K562 (cell line): ENCODE data around the gene CBLIF. TPM values are rescaled to one million over a fixed set of nuclear protein-coding genes. Genes with fewer than 3 reads are reported as not detected.
A peak's percentile ranks its signal among the peaks of the same experiment; 100 is the strongest.

Experiments used
- BCL6 ChIP-seq: fragments of 250-450 bp; sonication (Bioruptor Pico); IDR thresholded peaks from 2 replicates; pipeline ENCODE4 v1.4.0; 2020
- CBX2 ChIP-seq: fragments of 200-600 bp; sonication (generic); IDR thresholded peaks from one replicate; pipeline ENCODE4 v1.6.1; 2012; ENCODE audit warnings: mild to moderate bottlenecking, low read length, inconsistent platforms; ENCODE audit not compliant: insufficient read depth, poor library complexity, severe bottlenecking
- CHD1 ChIP-seq: fragments of 200-600 bp; sonication (generic); IDR thresholded peaks from one replicate; pipeline ENCODE4 v1.6.1; 2012; ENCODE audit warnings: mild to moderate bottlenecking, moderate library complexity, low read length, inconsistent platforms
- CREM ChIP-seq: IDR thresholded peaks from 2 replicates; pipeline ENCODE4 v1.6.1; 2014; ENCODE audit warnings: antibody characterized with exemption, low read depth
- E2F3 ChIP-seq: fragments of 250-450 bp; sonication (Bioruptor Pico); IDR thresholded peaks from 2 replicates; pipeline ENCODE4 v1.4.0; 2020; ENCODE audit warnings: mild to moderate bottlenecking
- ETV6 ChIP-seq, 3 experiments: fragments of 150-350 bp in 1 of 3; sonication (generic) in 1 of 3; formaldehyde crosslinking in 1 of 3; IDR thresholded peaks; 2 replicates each; pipeline versions ENCODE4 v1.6.1 to v1.8.0; 2014 to 2022; ENCODE audit warnings: borderline replicate concordance in 2 of 3, low read depth in 2 of 3, antibody characterized with exemption in 1 of 3, low read length in 1 of 3, mild to moderate bottlenecking in 1 of 3, missing genetic modification reagents in 1 of 3
- GTF2E2 ChIP-seq: fragments of 200-800 bp; sonication (Bioruptor generic); IDR thresholded peaks from 2 replicates; pipeline ENCODE4 v1.6.1; 2016; ENCODE audit warnings: missing genetic modification characterization, missing compliant biosample characterization
- GTF2F1 ChIP-seq: IDR thresholded peaks from 2 replicates; pipeline ENCODE4 v1.6.1; 2011; ENCODE audit warnings: low read depth, low read length, improper control_type of control experiment
- MYC ChIP-seq, 2 experiments: fragments of 250-450 bp in 1 of 2; sonication (Bioruptor Pico) in 1 of 2; IDR thresholded peaks; 2 replicates each; pipeline versions ENCODE4 v1.5.1 to v1.6.1; 2012 to 2021; ENCODE audit warnings: low read depth in 2 of 2, borderline replicate concordance in 1 of 2, improper control_type of control experiment in 1 of 2, low read length in 1 of 2, mild to moderate bottlenecking in 1 of 2, moderate library complexity in 1 of 2
- SOX6 ChIP-seq: fragments of 450-650 bp; IDR thresholded peaks from 2 replicates; pipeline ENCODE4 v1.6.1; 2014; ENCODE audit warnings: mild to moderate bottlenecking
- SRF ChIP-seq, 2 experiments: fragments of 250-450, 450-650 bp in 1 of 2; sonication (Bioruptor Pico) in 1 of 2; sonication (generic) in 1 of 2; formaldehyde crosslinking; IDR thresholded peaks; 2 replicates each; pipeline versions ENCODE4 v1.5.0 to v1.5.1; 2020 to 2022; ENCODE audit warnings: mild to moderate bottlenecking in 1 of 2, missing genetic modification reagents in 1 of 2
- TAF9B ChIP-seq: fragments of 450-650 bp; IDR thresholded peaks from 2 replicates; pipeline ENCODE4 v1.6.1; 2018; ENCODE audit warnings: mild to moderate bottlenecking; ENCODE audit not compliant: partially characterized antibody
- TBP ChIP-seq: optimal IDR thresholded peaks from 2 replicates; pipeline ENCODE3; 2011; ENCODE audit warnings: low read depth, low read length, improper control_type of control experiment
- ZNF707 ChIP-seq: fragments of 250-450 bp; sonication (Bioruptor Pico); conservative IDR thresholded peaks from 2 replicates; pipeline ENCODE4 v1.8.0; 2022; ENCODE audit warnings: inconsistent platforms, mild to moderate bottlenecking, moderate library complexity
- ZNF780A ChIP-seq: fragments of 250-450 bp; sonication (Bioruptor Pico); IDR thresholded peaks from 2 replicates; pipeline ENCODE4 v1.5.0; 2021; ENCODE audit warnings: mild to moderate bottlenecking
- polyA plus RNA-seq, 8 experiments: library from polyadenylated mRNA; depleted of rRNA in 4 of 8; stranded (reverse) in 5 of 8; unstranded in 3 of 8; fragments of >200 nt; fragmentation: Nextera tagmentation in 2 of 8; fragmentation: Illumina TruSeq in 1 of 8; extraction: Ambion mirVana in 2 of 8; extraction: Trizol in 1 of 8; gene quantifications; 2 replicates each; pipeline versions ENCODE4 v1.2.1 to v1.2.3, GENCODE V29; 2011 to 2014; ENCODE audit warnings: inconsistent platforms in 1 of 8, missing spikeins in 1 of 8
- total RNA-seq, 7 experiments: library from RNA; depleted of rRNA in 6 of 7; stranded (reverse); fragments of >200 nt in 6 of 7; fragmentation: Illumina TruSeq in 2 of 7; extraction: Trizol in 2 of 7; gene quantifications; 2 replicates each; pipeline versions ENCODE4 v1.2.1 to v1.2.3, GENCODE V29; 2011 to 2021; ENCODE audit warnings: low replicate concordance in 1 of 7
- TF ChIP-seq, protein P1 (sequence below): fragments of 250-450 bp; sonication (Bioruptor Pico); IDR thresholded peaks from 2 replicates; pipeline ENCODE4 v1.5.0; 2022; ENCODE audit warnings: mild to moderate bottlenecking
- TF ChIP-seq, protein P2 (sequence below): fragments of 200-800 bp; sonication (Bioruptor generic); IDR thresholded peaks from 2 replicates; pipeline ENCODE4 v1.6.1; 2017; ENCODE audit warnings: missing genetic modification characterization, missing compliant biosample characterization
- TF ChIP-seq, protein P3 (sequence below): sonication (generic); formaldehyde crosslinking; IDR thresholded peaks from 2 replicates; pipeline ENCODE4 v1.8.0; 2022; ENCODE audit warnings: mild to moderate bottlenecking, missing genetic modification reagents
- TF ChIP-seq, protein P4 (sequence below): fragments of 450-650 bp; formaldehyde crosslinking; IDR thresholded peaks from 2 replicates; pipeline ENCODE4 v1.4.0; 2020; ENCODE audit warnings: mild to moderate bottlenecking
- TF ChIP-seq, protein P5 (sequence below): fragments of 450-650 bp; IDR thresholded peaks from 2 replicates; pipeline ENCODE4 v1.6.1; 2016; ENCODE audit warnings: antibody characterized with exemption

The CBLIF gene
- total and polyA plus RNA-seq, 9 of the 15 experiments (the other 6 are each of a cell fraction or from before 2014, with no cell fraction given), result 0.07 to 0.83 (median 0.54) TPM

DNA sequence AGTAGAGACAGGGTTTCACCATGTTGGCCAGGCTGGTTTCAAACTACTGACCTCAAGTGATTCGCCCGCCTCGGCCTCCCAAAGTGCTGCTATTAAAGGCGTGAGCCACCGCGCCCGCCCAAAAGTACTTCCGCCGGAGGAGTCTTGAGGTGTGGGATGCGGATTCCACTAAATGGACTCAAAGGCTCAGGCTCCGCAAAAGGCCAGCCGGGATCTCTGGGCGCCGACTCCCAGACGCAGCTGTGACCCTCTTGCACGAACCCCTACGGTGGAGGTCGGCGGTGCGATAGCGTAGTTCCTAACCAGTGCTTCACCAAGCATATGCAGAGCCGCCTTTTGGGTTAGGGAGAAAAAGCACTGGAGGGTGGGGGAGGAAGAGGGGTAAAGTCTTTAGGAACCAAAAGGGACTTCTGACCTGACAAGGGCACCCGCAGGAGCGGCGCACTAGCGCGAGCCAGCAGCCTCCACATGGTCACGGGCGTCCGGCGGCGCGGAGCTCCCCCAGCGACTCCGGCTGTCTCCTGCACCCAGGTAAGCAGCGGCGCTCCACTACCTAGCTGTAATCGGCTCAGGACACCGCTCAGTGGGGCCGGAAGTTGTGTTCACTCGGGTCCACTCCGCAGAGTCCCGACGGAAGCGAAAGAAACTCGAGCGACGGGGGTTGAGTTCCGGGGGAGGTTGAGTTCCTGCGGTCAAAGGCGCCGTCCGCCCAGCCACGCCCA lies 34.9 kb downstream of the CBLIF start, which contains the start of gene MRPL16 (continued):
- peak; percentile 93 for TF ChIP-seq MYC (IDR thresholded peaks at IDR 0.05; ENCODE audit: low read depth, low read length)
- TF ChIP-seq MYC (CRISPR knock-in tag; IDR thresholded peaks at IDR 0.05; ENCODE audit: borderline replicate concordance, low read depth), result 0 out of 2 replicates have a peak, but pooled peaks have one; percentile 78
- TF ChIP-seq, protein P1, sequence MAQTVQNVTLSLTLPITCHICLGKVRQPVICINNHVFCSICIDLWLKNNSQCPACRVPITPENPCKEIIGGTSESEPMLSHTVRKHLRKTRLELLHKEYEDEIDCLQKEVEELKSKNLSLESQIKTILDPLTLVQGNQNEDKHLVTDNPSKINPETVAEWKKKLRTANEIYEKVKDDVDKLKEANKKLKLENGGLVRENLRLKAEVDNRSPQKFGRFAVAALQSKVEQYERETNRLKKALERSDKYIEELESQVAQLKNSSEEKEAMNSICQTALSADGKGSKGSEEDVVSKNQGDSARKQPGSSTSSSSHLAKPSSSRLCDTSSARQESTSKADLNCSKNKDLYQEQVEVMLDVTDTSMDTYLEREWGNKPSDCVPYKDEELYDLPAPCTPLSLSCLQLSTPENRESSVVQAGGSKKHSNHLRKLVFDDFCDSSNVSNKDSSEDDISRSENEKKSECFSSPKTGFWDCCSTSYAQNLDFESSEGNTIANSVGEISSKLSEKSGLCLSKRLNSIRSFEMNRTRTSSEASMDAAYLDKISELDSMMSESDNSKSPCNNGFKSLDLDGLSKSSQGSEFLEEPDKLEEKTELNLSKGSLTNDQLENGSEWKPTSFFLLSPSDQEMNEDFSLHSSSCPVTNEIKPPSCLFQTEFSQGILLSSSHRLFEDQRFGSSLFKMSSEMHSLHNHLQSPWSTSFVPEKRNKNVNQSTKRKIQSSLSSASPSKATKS (CRISPR knock-in tag), result 0 out of 2 replicates have a peak, but pooled peaks have one; percentile 4
- TF ChIP-seq, protein P2, sequence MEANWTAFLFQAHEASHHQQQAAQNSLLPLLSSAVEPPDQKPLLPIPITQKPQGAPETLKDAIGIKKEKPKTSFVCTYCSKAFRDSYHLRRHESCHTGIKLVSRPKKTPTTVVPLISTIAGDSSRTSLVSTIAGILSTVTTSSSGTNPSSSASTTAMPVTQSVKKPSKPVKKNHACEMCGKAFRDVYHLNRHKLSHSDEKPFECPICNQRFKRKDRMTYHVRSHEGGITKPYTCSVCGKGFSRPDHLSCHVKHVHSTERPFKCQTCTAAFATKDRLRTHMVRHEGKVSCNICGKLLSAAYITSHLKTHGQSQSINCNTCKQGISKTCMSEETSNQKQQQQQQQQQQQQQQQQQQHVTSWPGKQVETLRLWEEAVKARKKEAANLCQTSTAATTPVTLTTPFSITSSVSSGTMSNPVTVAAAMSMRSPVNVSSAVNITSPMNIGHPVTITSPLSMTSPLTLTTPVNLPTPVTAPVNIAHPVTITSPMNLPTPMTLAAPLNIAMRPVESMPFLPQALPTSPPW (CRISPR knock-in tag), result peak; percentile 74
- TF ChIP-seq ZNF707 (CRISPR knock-in tag), result no peak
- no peak; a peak in 1 of 4 replicates for TF ChIP-seq ETV6 (IDR thresholded peaks at IDR 0.05; ENCODE audit: borderline replicate concordance in 1 of 2, low read depth in 2 of 2, low read length in 1 of 2)
- TF ChIP-seq ETV6 (CRISPR knock-in tag; IDR thresholded peaks at IDR 0.05; ENCODE audit: borderline replicate concordance), result no peak
- no peak for TF ChIP-seq GTF2F1
- no peak for TF ChIP-seq BCL6 (CRISPR knock-in tag)
- TF ChIP-seq SRF (CRISPR knock-in tag; IDR thresholded peaks at IDR 0.05), result 0 out of 4 replicates have a peak, but pooled peaks of 1 of the 2 experiments have one; percentile 12
- TF ChIP-seq CHD1, result peak; percentile 44
- TF ChIP-seq, protein P3, sequence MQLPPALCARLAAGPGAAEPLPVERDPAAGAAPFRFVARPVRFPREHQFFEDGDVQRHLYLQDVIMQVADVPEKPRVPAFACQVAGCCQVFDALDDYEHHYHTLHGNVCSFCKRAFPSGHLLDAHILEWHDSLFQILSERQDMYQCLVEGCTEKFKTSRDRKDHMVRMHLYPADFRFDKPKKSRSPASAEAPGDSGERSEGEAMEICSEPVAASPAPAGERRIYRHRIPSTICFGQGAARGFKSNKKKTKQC (CRISPR knock-in tag), result peak; percentile 67; the same call in 1 of the 2 replicates
- TF ChIP-seq ZNF780A (CRISPR knock-in tag), result no peak
- TF ChIP-seq GTF2E2 (tag), result peak; percentile 80; the same call in 1 of the 2 replicates
- TF ChIP-seq, protein P4, sequence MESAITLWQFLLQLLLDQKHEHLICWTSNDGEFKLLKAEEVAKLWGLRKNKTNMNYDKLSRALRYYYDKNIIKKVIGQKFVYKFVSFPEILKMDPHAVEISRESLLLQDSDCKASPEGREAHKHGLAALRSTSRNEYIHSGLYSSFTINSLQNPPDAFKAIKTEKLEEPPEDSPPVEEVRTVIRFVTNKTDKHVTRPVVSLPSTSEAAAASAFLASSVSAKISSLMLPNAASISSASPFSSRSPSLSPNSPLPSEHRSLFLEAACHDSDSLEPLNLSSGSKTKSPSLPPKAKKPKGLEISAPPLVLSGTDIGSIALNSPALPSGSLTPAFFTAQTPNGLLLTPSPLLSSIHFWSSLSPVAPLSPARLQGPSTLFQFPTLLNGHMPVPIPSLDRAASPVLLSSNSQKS (CRISPR knock-in tag), result no peak
- TF ChIP-seq CREM, result peak; percentile 90
- 0 out of 2 replicates have a peak, but pooled peaks have one; percentile 28 for TF ChIP-seq E2F3 (CRISPR knock-in tag)
- TF ChIP-seq TBP, result peak; percentile 96
- TF ChIP-seq CBX2, result no peak
- TF ChIP-seq SOX6, result peak; percentile 81
- TF ChIP-seq, protein P5, sequence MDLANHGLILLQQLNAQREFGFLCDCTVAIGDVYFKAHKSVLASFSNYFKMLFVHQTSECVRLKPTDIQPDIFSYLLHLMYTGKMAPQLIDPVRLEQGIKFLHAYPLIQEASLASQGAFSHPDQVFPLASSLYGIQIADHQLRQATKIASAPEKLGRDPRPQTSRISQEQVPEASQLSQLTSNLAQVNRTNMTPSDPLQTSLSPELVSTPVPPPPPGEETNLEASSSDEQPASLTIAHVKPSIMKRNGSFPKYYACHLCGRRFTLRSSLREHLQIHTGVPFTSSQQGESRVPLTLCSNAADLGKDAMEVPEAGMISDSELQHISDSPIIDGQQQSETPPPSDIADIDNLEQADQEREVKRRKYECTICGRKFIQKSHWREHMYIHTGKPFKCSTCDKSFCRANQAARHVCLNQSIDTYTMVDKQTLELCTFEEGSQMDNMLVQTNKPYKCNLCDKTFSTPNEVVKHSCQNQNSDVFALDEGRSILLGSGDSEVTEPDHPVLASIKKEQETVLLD, result peak; percentile 27; the same call in 1 of the 2 replicates
- TF ChIP-seq TAF9B, result peak; percentile 93
